HG02642 (cell line): Measurements from ENCODE around the gene ELOVL5.
"Not testable (repeated sequence)": the region's sequence is repeated elsewhere in the genome, so short reads cannot be mapped to it uniquely, and the experiment has no call there.

Source experiments
- ATAC-seq: cut with Tn5 transposase; IDR thresholded peaks from one replicate; pipeline ENCODE4 v1.9.1; 2021; ENCODE audit warnings: mild to moderate bottlenecking; ENCODE audit not compliant: unreplicated experiment, poor library complexity

The ELOVL5 gene

DNA sequence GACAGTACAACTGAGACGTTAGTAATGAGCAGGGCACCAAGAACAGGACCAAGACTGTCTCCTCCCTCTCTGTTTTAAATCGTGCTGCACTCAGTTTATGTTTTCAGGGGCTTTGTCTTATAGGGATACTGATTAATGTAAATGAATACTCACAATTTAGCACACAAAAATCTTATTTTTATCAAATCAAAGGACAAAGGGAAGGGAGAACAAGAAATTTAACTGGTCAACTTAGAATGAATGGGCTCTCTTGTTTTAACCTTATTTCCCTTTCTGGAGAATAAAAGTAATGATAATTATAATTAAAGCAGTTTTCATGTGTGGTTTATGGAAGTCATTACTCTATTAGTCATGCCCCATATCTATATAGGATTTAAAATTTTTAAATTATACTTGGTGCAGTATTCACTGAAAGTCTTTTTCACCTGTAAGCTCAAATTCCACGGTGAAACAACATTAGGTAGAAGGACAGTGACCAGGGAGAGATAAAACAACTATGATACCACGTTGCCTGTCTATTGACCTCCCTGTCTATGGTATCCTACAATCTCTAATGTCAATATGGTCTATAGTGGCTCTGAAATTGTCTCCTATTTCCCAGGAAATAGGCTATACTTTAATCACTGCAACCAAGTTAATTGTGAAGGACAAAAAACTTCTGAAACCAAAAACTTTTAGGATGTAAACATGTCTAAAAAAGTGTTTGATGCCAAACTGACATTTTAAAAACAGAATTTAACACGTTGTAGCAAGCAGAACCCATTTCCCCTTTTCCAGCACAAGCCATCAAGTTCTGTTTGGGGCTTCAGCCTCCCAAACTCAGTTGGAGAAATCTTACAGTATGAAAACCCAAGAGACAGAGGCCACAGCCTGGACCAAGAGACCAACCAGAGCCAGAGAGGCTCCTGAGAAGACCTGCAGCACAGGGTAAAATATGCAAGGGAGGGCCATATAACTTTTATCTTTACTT is 15.0 kb downstream of the ELOVL5 start:
- no peak for ATAC-seq

DNA sequence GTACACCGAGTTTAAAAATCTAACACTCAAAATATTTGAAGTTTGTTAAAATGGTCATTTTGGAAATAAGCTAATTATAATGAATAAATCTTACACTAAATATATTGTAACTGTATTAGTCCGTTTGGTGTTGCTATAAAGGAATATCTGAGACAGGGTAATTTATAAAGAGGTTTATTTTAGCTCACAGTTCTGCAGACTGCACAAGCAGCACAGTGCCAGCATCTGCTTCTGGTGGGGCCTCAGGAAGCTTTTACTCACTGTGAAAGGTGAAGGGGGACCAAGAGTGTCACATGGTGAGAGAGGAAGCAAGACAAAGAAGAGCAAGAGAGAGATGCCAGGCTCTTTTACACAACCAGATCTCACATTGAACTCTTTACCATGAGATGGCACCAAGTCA is 17.1 kb downstream of the ELOVL5 start:
- no peak for ATAC-seq

DNA sequence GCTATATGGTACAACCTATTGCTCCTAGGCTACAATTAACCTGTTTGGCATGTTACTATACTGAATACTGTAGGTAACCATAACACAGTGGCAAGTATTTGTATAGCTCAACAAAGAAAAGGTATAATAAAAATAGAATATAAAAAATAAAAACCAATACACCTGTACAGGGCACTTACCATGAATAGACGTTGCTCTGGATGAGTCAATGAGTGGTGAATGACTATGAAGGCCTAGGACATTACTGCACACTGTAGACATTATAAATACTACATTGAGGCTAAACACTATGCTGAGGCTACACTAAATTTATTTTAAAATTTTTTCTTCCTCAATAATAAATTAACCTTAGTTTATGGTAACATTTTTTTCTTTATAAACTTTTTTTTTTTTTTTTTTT is 18.6 kb downstream of the ELOVL5 start:
- no peak for ATAC-seq

DNA sequence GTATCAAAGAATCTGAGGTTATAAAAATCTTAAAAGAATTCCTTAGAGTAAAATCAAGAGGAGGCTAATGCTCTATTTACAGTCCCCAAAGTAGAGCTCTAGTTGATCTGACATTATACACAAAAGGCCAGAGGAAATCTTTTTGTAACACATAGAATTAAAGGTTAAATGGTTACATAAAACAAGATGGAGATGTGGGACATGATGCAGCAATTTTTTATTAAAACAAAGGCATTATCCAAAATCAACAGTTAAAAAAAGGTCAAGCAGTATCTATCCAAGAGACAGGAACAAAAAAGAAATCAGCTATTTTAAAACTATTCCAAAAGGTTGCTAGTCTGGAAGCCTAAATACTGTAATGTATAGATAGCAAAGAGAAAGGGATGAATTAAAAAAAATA is 20.4 kb downstream of the ELOVL5 start:
- no peak for ATAC-seq

DNA sequence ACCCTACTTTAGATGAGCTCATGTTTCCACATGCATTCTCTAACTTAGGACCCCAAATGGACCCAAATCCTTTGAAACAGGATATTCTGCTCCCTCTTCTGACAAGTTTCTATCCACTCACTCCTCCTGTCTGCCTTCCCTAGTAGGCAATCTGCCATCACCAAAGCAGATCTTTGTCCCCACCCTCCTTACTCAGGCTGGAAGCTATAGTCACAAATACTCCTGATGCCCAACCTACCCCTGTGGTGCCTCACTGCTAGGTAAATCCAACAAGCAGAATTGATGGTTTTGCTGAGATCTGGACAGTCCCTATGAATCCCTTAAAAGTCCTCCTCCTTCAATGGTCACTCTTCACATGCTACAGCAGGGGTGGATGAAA is 21.7 kb downstream of the ELOVL5 start:
- ATAC-seq, result no peak

DNA sequence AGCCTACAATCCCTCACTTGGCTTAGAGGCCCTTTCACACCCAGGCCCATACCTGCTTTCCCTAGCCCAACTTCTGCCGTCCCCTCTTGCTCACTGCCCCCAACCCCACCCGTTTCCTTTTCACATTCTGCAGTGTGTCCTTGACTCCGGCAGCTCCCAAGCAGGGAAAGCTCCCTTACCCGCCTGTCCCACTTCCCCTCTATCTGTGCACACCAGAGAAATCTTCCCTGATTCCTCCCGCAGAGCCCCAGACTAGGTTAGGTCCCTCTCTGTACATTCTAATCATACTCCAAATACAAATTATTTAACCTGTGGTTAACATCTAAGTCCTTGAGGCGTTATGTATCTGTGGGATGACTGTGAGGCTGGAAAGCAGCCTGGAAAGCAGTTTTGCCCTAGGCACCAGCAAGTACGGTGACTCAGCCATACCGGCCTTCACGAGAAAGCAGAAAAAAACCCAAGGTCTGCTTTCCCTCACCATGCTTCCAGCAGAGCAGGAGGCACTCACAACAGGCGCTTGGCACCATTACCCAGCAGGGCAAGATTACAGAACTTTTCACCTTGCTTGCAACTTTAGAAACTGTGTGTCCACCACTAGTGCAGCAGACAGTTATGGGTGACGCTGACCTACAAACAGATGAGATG is 22.3 kb downstream of the ELOVL5 start:
- no peak for ATAC-seq

DNA sequence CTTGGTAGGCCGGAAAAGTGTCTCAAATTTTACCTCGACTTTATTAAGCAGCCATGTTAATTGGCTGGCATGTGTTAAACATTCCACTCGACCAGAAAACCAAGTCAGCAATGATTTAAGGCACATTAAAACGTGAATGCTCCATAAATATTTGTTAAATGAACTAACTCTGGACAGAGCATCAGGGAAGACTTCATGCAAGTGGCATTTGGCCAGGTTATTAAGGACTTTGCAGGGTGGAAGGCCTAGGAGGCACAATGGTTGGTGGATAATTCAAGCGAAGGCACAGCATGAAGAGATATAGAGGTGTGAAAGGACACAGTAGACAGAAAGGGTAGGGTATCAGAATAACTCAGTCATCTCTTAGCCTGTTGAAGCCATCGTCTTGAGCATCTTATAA is 23.0 kb downstream of the ELOVL5 start:
- ATAC-seq, result no peak

DNA sequence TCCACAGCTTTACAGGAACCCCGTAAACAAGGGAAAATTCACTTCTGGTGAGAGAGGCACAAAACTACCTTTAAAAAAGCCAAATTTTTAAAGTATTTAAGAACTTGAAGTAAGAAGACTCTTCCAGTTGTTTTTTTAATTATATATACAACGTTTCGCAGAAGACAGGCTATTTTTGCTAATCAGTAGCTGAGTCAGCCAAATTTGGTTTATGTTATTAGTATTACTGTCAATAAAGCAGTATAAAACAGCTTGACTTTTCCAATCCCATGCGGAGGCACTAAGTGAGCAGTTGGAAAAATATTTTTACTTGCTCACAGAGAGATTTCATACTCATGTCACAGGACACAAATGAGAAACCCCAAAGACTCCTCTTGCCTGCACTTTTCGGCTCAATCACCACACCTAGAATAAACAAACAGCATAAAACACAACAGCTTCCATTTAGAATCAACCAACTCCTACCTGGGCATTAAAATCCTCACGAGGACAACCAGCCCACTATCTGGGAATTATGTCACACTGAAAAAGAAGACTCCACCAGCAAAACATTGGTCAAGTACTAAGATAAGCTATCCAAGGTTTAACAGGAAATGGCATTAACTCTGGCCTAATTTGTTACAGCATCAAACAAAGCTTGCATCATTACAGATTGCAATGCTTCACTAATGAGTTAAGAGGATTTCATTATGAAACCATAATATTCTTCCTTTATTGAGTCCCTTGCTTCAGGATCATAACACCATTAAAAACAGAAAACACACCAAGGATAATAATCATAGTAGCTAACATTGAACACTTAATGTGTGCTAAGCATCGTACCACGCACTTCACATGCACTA is 26.3 kb downstream of the ELOVL5 start:
- ATAC-seq, result no peak

DNA sequence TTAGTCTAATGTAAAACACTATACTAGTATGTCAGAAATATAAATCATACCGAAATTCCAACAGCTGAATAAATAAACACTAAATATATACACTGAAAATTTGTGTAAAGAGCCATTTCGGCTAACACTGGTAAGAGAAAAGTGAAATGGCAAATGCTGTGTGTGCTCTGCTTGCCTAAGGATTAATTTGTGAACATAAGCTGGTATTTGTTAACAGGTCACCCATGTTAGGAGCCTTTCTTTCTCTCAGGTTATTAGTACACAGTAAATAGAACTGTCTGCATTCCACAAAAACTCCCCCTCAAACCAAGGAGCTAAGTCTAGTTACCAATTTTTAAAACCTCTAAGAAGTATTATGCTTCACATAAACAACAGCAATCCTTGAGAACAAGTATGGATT is 27.0 kb downstream of the ELOVL5 start:
- no peak for ATAC-seq

DNA sequence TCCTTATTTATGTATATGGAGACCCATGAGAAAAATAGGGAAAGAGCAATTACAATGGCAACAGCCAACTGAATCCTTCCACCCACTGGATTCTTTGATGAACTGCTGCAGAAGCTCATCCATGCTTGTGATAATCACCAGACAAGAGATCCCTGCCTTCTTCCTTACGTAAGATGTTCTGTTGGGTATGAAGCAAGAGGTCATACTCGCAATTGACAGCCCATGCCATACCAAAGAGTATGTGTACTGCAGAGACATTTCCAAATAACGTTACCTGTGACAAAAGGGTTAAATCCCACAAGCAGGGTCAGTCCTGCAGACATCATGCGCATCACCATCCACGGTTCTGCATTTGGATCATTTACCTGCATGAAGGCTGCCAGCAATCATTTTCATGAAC is 27.8 kb downstream of the ELOVL5 start:
- ATAC-seq, result no peak

DNA sequence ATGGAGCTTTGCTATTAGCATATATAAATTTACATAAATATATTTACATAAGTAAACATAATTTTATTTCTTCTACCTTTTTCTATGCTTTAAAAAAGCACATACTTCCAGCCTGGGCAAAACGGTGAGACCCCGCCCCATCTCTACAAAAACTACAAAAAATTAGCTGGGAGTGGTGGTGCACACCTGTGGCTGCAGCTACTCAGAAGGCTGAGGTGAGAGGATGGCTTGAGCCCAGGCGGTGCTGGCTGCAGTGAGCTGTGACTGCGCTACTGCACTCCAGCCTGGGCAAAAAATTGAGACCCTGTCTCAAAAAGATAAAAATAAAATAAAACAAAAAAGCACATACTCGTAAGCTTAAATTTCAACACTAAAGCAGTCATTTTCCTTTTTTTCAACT is 30.3 kb downstream of the ELOVL5 start:
- ATAC-seq, result no peak

DNA sequence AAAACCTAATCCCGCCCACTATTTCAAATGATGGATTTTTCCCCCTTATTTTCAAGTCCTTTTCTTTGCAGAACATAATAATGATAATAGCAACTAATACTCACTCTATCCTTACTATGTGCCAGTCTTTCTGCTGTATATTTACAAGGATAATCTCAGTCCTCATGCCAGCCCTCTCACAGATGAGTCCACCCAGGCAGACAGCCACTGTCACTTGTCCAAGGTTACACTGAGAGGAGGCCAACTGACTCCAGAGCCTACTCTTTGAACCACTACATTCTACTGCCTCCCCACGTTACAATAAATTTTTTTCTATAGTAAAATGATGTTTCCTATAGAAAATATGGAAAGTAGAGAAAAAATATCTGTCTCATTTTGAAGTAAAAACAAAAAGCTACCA is 30.9 kb downstream of the ELOVL5 start:
- no peak for ATAC-seq

DNA sequence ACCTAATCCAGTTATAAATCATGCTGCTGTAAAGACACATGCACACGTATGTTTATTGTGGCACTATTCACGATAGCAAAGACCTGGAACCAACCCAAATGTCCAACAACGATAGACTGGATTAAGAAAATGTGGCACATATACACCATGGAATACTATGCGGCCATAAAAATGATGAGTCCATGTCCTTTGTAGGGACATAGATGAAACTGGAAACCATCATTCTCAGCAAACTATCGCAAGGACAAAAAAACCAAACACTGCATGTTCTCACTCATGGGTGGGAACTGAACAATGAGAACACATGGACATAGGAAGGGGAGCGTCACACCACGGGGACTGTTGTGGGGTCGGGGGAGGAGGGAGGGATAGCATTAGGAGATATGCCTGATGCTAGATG is 31.5 kb downstream of the ELOVL5 start:
- not testable (repeated sequence) for ATAC-seq

DNA sequence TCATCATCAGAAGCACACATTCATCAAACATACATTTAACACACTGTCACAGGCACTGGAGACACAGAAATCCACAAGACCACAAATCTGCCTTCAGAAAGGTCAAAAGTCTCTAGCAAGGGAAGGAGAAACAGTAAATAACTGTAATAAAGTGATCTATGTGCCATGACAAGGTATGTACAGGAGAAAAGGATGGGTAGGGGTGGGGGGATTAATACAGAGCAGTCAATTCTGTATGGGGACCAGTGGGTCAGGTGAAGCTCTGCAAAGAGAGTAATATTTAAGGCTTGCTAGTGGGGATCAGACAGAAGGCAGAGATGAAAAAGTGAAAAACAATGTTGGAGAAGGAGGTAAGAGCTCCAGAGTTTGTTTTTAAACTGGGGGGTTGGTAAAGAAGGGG is 32.6 kb downstream of the ELOVL5 start:
- no peak for ATAC-seq

DNA sequence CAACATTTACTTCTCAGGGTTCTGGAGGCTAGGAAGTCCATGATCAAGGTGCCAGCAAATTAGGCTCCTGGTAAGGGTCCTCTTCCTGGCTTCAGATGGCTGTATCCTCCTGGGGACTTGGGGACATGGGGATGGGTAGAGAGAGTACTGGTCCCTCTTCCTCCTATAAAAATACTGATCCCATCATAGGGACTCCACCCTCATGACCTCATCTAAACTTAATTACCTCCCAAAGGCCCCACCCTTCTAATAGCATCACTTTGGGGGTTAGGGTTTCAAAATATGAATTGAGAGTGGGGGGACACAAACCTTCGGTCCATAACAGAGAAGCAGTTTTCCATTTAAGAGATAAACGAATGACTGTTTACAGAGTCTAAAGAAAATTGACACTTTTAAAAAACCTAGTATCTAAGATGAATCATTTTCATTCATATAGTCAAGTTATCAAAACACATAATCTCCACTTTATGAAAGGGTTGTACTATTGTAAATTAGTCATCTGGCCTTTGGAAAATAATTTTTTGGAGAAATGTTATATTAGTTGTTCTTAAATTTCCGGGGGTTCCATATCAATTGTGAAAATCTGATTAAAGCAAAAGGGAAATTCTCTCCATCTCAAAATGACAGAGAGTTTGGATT is 33.5 kb downstream of the ELOVL5 start:
- no peak for ATAC-seq

DNA sequence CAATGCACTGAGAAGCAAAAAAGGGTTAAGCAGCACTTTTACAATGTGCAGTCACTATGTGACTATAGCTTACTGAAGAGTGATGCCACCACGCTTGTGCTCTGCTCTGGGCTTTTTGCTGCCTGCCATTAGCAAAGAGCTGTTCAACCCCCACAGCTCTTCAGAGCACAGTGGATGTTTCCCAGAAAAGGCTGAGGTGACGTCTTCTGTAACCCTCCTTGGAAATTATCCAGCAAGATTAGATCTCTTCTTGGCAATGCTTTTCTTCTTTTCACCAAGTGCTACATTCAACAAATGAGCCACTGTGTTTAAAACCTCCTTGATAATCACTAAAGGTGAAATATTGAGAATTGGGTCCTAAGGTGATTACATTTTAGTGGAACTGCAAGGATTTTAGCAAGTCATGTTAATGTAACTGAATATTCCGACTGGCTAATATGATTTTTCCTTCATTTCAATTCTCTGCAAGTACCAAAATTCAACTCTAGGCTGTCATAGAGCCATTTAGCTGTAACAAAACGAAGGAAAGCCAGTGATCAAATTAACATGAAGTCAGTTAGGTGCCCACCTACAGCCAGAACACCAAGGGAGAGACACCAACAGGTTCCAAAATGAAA is 34.9 kb downstream of the ELOVL5 start:
- ATAC-seq, result no peak

DNA sequence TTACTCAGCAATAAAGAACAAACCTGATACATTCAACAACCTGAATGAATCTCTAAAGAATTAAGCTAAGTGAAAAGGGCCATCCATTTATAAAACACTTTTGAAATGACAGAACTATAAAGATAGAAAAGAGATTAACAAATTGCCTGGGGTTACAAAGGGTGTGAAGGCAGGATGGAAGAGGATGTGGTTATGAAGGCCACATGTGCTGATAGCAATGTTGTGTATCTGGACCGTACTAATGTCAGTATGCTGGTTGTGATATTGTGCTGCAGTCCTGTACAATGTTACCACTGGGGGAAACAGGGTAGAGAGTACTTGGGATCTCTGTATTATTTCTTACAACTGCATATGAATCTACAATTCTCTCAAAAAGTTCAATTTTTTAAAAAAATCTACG is 36.4 kb downstream of the ELOVL5 start:
- no peak for ATAC-seq

DNA sequence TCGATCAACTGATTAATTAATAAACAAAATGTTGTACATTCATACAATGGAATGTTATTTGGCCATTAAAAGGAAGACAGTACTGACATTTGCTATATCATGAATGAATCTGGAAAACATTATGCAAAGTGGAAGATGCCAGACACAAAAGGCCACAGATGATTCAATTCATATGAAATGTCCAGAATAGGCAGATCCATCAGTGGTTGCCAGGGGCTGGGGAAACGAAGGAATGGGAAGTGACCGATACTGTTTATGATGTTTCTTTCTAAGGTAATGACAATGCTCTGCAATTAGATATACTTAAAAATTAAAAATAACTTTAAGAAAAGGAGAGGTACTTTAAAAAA is 37.2 kb downstream of the ELOVL5 start:
- no peak for ATAC-seq

DNA sequence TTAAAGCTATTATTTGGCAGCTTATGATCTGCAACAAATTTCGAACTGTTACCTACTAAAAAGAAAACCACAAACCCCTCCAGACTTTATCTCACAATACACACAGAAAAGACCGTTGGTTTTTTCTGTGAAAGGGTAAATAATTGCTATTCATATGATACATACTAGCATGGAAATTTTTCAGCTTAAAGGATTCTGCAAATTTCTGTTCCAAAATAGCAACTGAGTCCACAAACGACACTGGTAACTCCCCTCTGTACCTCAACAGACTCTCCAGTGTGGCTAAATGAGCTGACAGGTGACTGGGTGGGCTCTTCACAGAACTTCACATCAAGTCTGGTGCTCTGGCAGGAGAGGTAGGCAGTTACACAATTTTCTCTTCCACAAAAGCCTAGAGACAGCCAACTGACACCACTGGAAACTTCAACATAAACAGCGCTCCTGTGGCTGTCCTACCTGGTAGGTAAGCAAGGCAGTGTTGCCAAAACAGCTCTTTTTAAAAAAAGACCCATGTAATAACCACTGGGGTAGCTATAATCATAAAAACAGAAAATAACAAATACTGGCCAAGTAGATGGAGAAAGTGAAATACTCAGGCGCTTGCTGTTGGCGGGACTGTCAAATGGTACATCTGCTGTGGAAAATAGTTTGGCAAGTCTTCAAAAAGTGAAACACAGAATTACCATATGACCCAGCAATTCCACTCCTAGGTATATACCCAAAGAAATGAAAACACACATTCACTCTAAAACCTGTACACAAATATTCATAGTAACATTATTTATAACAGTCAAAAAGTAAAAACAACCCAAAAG is 37.8 kb downstream of the ELOVL5 start:
- ATAC-seq, result no peak
